ENCODE data around the gene KCNQ1.
A peak's percentile ranks its signal among the peaks of the same experiment; 100 is the strongest.

GRCh38 chr11:2420502-2421225 is 24.1 kb upstream of the KCNQ1 start:
- TF ChIP-seq CTCF (IDR thresholded peaks at IDR 0.05; ENCODE audit: low read length), result peak; percentile 75
- TF ChIP-seq EZH2 (IDR thresholded peaks at IDR 0.05; ENCODE audit: borderline replicate concordance, low read length), result no peak
